GM19193 (cell line): ENCODE data around the gene NSMCE1.

Source experiments
- POLR2A ChIP-seq: IDR thresholded peaks from 4 replicates; pipeline ENCODE4 v1.6.1; 2011; ENCODE audit not compliant: insufficient read depth, insufficient read length; ENCODE audit errors: extremely low read depth

NSMCE1 gene

GRCh38 chr16:27232061-27232900 lies 36.3 kb downstream of the NSMCE1 start:
- no peak for TF ChIP-seq POLR2A

GRCh38 chr16:27231692-27232060 lies 36.9 kb downstream of the NSMCE1 start:
- no peak for TF ChIP-seq POLR2A

- TF ChIP-seq POLR2A, result no peak
Observed at GRCh38 chr16:27230562-27231001, 38.0 kb downstream of the NSMCE1 start.

GRCh38 chr16:27229891-27230470 lies 38.6 kb downstream of the NSMCE1 start:
- no peak for TF ChIP-seq POLR2A

GRCh38 chr16:27228621-27229501 lies 39.7 kb downstream of the NSMCE1 start:
- no peak for TF ChIP-seq POLR2A

DNA sequence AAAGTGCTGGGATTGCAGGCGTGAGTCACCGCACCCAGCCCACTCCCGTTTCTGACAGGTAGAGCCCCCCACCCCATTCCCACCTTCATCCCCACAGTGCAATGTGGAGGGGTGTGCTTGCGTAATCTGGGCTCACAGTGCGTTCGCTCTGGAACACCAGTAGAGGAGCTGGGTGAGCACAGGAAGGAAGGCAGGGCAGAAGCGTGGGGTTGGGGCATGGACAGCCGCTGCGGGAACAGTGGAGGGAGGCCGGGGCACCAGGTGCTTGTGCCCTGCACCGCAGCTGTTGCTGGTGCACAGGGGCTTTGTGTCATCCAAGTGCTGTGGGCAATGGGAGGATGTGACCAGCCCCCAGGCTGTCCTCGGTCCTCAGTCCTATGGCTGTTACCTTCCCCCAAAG lies 40.5 kb downstream of the NSMCE1 start:
- TF ChIP-seq POLR2A, result no peak

DNA sequence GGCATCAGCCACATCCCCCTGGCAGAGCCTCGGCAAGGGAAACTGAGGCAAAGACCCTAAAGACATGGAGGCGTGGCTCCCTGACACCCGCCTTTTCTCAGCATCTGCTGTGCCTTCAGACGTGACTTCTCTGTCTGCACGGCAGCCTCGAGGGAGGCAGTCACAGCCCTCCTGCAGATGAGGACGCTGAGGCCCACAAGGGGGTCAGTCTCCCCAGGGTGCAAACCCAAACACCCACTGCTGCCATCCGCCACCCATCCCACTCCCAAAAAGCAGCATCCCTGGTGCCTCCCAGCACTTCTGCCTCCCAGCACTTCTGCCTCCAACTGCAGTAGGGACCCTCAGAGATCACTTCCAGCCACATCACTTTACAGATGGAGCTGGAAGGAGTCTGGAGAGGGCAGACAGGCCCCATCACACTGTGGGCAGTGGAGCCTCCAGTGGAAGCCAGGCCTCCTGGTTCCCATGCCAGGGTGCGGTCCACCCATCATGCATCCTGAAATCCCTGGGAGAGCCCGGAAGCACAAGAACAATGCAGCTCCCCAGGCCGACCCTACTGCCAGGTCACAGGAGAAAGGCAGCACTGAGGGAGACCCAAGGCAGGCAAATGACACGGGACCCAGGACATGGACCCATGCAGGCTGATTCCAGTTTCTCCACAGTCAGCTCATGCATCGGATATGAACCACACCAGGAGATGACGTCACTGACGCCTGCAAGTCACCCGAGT lies 41.4 kb downstream of the NSMCE1 start:
- TF ChIP-seq POLR2A, result no peak

GRCh38 chr16:27226476-27226875 lies 42.1 kb downstream of the NSMCE1 start:
- TF ChIP-seq POLR2A, result no peak

GRCh38 chr16:27225536-27226360 lies 42.8 kb downstream of the NSMCE1 start:
- TF ChIP-seq POLR2A, result no peak

- no peak for TF ChIP-seq POLR2A
Observed at GRCh38 chr16:27224741-27225300, 43.8 kb downstream of the NSMCE1 start.

DNA sequence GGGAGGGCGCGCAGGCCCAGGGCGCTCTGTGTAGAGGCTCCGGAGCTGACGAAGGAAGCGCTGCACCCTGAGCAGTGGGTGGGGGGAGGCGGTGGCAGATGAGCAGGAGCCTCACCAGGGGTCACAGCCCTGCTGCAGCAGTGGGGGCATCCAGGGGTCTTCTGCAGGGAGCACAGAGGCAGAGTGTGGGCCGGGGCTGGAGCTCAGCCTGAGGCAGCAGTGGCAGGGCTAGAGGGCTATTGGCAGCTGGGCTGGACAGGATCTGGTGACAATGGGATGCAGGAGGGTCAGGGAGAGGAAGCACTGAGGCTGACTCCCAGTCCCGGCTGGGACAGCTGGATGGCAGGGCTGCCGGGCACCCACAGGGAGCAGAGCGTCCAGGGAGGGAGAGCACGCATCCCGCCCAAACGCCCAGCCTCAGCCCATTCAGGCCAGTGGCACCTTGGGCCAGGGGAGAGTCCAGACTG lies 44.3 kb downstream of the NSMCE1 start:
- TF ChIP-seq POLR2A, result no peak

DNA sequence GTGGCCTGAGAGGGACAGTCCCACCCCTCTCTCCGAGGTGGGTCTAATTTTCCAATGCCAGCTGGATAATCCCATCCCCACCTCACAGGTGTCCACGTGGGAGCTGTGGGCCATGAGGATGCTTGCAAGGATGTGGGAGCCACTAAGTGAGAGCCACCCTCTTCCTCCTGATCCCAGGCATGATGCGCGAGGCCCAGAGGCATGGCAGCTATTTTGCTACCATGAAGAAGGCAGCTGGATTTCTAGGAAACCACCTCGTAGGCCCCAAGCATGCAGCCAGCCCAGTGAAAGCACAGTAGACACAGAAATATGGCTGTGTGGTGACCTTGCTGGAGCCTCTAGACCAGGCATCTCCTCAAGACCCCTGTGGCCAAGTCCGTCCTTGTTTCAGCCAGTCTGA lies 44.9 kb downstream of the NSMCE1 start:
- no peak for TF ChIP-seq POLR2A

- no peak for TF ChIP-seq POLR2A
Observed at GRCh38 chr16:27223226-27223610, 45.4 kb downstream of the NSMCE1 start.
